Activated T-helper 1 cell treated with Interleukin-2 at 50 U/mL for 16 hours (primary cell): Measurements from ENCODE around the gene NR6A1.
"Not testable (repeated sequence)": the region's sequence is repeated elsewhere in the genome, so short reads cannot be mapped to it uniquely, and the experiment has no call there.

Experiments
- DNase-seq: peaks from one replicate; pipeline ENCODE4 v3.0.0-alpha.2; 2020; ENCODE audit warnings: low read depth

The NR6A1 gene

GRCh38 chr9:124615840-124616239 is 155.3 kb downstream of the NR6A1 start:
- not testable (repeated sequence) for DNase-seq

- no peak for DNase-seq
Measured at GRCh38 chr9:124615100-124615742, 155.9 kb downstream of the NR6A1 start.

GRCh38 chr9:124613849-124614248 is 157.3 kb downstream of the NR6A1 start:
- DNase-seq = no peak

- no peak for DNase-seq
Measured at GRCh38 chr9:124611106-124611505, 160.0 kb downstream of the NR6A1 start.

DNA sequence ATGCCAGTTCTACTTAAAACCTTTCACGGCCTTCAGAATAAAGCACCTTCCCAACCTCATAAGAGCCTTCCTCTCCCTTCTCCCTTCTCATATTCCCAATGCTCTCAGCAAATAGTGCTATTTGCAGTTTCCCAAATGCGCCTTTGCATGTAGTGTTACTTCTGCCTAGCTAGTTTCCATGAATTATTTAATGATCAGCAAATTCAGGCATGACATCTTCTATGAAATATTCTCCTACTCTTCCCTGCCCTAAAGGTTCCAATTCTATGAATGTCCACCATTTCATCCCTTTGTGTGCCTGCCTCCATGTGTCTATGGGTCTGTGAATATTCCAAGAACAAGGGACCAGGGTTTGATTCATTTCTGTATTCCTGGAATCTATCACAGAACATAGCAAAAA is 165.1 kb downstream of the NR6A1 start:
- no peak for DNase-seq

- no peak for DNase-seq
Measured at GRCh38 chr9:124605258-124605657, 165.9 kb downstream of the NR6A1 start.

- DNase-seq = no peak
Measured at GRCh38 chr9:124602632-124603031, 168.5 kb downstream of the NR6A1 start.

DNA sequence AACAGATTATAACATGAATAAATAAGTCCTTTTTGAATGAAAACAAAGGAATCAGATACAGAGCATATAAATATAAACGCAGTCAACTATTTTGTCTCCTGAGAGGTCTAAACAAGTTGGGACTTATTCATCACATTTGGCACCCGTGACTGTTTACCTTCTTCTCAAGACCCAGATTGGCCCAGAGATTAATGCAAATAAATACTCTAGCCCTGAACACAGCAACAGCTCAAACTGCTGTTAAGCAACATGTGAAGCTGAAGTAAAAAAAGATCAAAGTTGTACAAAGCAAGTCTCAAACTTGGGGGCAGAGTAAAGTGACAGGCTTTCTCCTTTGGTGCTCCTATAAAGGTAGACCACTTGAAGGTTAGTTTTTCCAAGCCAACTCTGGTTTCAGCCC is 168.9 kb downstream of the NR6A1 start:
- no peak for DNase-seq

DNA sequence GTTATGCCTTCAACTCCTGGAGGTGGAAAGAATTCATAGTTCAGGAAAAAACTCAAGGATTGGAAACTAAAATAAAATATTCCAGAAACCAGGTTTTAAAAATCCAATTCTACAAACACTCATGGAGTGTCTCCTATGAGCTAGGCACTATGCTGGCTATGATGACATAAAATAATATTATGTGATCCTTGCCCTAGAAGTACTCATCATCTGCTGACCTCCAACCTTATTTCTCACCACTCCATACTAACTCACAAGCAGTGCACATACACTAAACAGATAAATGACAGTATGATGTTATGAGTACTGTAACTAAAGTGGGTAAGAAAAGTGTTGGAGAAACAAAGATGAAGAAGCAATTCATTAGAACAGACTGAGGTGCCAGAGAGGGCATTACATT is 170.7 kb downstream of the NR6A1 start:
- DNase-seq = no peak

- no peak for DNase-seq
Measured at GRCh38 chr9:124599121-124599795, 171.9 kb downstream of the NR6A1 start.

- DNase-seq = no peak
Measured at GRCh38 chr9:124598048-124598447, 173.1 kb downstream of the NR6A1 start.

GRCh38 chr9:124596172-124596839 is 174.8 kb downstream of the NR6A1 start:
- DNase-seq = no peak

GRCh38 chr9:124595743-124596142 is 175.4 kb downstream of the NR6A1 start:
- DNase-seq = no peak

DNA sequence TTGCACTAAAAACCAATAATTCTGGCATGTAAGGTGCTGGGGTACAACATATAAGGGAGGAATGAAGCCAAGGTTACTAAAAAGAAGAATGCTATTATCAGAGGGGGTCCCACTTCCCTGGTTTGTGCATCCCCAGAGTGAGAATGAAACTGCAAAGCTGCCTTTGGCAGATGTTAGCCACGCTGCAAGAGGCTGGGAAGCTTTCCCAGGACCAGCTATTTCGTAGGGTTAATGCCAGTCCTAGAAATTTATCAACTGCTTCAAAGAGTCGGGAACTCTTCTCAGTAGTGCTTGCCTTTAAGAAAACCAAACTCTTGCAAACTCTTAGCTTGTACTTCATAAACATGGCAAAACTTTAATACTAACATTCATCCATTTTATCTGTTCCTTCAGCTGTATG is 176.4 kb downstream of the NR6A1 start:
- no peak for DNase-seq

GRCh38 chr9:124594225-124594624 is 176.9 kb downstream of the NR6A1 start:
- DNase-seq = no peak

- DNase-seq = no peak
Measured at GRCh38 chr9:124593651-124594058, 177.5 kb downstream of the NR6A1 start.

- no peak for DNase-seq
Measured at GRCh38 chr9:124593200-124593599, 177.9 kb downstream of the NR6A1 start.

- DNase-seq = no peak
Measured at GRCh38 chr9:124590889-124591641, 180.0 kb downstream of the NR6A1 start.

- no peak for DNase-seq
Measured at GRCh38 chr9:124584631-124585030, 186.5 kb downstream of the NR6A1 start.

DNA sequence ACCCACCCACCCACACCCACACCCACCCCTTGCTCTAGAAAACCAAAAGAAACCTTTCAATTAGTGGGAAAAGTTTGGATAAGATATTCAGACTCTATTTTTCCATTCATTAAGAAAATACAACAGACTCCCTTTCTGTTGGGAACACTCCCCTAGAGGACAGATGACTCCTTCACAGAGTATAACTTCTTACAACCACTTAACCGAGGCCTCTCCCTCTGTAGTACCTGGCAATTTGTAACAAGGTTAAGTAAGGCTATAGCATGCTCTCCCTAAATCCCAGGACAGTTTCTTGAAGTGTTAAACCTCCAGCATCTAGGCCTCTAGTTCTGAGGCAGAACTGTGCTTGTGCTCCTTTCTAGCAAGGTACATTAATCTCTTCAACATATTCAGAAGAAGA is 188.0 kb downstream of the NR6A1 start:
- no peak for DNase-seq

DNA sequence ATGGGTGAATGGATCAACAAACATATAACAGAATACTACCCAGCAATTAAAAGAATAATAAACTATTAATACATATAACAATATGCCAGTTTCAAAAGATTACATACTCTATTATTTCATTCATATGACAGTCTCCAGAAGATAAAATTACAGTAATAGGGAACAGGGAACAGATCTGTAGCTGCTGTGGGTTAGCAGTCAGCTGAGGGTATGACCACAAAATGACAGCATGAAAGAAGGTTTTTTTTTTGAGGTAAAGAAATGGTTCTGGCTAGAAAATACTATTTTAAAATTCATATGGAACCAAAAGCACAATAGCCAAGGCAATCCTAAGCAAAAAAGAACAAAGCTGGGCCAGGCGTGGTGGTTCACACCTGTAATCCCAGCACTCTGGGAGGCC is 190.9 kb downstream of the NR6A1 start:
- DNase-seq = no peak

DNA sequence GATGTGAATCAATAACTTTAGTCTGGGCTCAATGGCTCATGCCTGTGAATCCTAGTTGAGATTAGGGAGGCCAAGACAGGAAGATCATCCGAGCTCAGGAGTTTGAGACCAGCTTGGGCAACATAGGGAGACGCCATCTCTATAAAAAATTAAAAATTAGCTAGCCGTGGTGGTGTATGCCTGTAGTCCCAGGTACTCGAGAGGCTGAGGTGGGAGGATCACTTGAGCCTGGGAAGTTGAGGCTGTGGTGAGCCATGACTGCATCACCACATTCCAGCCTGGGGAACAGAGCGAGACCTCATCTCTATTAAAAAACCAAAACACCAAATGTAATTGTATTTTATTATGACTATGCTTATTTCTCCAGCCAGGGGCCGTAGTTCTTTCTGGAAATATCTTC is 194.4 kb downstream of the NR6A1 start:
- DNase-seq = no peak
